Epidermal melanocyte (primary cell): ENCODE results near the gene ZBTB9.
A peak's percentile ranks its signal among the peaks of the same experiment; 100 is the strongest.

Source experiments
- DNase-seq: peaks from one replicate; pipeline ENCODE4 v3.0.0; 2011; ENCODE audit warnings: low spot score; ENCODE audit not compliant: insufficient read length

ZBTB9 gene, protein sequence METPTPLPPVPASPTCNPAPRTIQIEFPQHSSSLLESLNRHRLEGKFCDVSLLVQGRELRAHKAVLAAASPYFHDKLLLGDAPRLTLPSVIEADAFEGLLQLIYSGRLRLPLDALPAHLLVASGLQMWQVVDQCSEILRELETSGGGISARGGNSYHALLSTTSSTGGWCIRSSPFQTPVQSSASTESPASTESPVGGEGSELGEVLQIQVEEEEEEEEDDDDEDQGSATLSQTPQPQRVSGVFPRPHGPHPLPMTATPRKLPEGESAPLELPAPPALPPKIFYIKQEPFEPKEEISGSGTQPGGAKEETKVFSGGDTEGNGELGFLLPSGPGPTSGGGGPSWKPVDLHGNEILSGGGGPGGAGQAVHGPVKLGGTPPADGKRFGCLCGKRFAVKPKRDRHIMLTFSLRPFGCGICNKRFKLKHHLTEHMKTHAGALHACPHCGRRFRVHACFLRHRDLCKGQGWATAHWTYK

DNA sequence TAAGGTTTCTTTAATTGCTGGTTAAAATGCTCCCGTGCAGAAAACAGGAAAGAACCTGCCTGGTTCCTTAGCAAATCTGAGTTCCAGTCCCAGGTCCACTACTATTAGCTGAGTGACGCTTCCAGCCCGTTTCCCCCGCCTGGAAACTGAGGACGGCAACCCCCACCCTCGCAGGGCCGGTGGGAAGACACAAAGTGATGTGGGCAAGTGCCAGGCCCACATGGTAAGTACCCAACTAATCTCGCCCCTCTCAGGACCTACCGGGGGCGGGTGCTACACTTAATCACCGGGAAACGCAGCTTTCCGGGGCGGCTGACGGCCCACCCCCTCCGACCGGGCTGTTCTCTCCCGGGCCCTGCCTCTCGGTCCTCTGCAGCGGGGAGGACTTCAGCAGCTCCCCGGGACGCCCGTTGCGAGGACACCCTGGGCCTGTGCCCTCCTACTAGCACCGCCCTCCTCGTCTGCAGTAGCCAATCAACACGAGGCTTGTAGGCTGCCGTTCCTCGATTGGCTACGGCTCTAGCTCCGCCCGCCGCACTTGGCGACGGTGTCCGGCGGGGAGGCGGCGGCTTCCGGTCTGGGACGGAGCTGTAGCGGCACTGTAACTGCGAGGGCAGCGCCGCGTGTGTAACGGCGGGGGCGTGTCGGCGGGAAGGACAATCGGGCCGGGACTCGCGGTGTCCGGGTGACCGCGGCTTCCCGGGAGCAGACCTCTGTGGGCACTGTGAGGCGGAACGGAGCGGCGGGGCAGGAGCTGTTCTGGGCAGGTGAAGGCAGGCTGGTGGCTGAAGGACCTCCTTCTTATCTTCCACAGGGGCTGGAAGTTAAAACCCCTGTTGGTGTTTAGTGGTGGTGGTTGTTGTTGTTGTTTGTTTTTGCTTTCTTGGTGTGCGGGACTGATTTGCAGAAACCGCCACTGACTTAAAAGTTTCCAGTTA lies at the start of gene ZBTB9:
ZBTB9 (plus strand) TSS at position 568 of the 938 bp plus-strand sequence. CDS start 525 bp downstream, outside the sequence.
- peak; percentile 100 for DNase-seq

DNA sequence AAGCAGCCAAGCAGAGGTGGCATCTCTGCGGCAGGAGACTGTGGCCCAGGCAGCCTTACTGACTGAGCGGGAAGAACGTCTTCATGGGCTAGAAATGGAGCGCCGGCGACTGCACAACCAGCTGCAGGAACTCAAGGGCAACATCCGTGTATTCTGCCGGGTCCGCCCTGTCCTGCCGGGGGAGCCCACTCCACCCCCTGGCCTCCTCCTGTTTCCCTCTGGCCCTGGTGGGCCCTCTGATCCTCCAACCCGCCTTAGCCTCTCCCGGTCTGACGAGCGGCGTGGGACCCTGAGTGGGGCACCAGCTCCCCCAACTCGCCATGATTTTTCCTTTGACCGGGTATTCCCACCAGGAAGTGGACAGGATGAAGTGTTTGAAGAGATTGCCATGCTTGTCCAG lies 49.5 kb upstream of the ZBTB9 start:
- no peak for DNase-seq

DNA sequence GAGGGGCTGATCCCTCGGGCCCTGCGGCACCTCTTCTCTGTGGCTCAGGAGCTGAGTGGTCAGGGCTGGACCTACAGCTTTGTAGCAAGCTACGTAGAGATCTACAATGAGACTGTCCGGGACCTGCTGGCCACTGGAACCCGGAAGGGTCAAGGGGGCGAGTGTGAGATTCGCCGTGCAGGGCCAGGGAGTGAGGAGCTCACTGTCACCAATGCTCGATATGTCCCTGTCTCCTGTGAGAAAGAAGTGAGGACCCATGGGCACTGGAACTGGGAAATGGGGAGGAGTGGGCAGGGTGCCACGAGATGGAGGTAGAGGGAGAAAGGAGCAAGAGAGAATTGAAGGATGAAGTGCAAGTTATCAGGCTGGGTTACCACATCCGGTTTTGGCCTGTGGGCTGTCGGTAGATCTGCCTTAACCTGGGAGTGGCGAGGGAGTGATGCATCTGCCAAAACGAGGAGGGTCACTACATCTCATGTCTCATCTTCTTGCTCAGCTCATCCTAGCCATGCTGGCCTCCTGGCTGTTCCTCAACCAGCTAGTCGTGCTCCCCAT lies 48.9 kb upstream of the ZBTB9 start:
- no peak for DNase-seq

DNA sequence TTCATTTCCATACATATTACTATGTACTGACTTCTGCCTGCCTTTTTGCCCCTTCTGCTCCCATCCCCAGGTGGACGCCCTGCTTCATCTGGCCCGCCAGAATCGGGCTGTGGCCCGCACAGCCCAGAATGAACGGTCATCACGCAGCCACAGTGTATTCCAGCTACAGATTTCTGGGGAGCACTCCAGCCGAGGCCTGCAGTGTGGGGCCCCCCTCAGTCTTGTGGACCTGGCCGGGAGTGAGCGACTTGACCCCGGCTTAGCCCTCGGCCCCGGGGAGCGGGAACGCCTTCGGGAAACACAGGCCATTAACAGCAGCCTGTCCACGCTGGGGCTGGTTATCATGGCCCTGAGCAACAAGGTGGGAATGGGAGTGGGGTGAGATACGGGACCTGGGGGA lies 48.2 kb upstream of the ZBTB9 start:
- DNase-seq = no peak

DNA sequence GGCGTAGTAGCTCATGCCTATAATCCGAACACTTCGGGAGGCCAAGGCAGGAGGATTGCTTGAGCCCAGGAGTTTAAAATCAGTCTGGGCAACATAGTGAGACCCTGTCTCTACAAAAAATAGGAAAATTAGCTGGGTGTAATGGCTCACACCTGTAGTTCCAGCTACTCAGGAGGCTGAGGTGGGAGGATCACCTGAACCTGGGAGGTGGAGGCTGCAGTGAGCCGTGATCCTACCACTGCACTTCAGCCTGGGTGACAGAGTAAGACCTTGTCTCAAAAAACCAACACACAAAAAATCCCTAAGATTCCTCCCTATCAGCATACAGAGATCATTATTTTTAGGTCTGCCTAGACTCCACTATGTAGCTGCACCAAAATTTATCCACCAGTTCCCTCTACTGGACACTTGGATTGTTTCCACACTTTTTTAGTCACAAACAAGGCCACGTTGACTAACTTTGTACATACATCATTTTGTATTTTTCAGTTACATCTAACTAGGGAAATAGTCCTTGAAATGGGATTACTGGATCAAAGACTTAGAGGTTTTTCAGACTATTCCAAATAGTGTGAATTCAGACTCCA lies 47.2 kb upstream of the ZBTB9 start:
- DNase-seq = no peak

DNA sequence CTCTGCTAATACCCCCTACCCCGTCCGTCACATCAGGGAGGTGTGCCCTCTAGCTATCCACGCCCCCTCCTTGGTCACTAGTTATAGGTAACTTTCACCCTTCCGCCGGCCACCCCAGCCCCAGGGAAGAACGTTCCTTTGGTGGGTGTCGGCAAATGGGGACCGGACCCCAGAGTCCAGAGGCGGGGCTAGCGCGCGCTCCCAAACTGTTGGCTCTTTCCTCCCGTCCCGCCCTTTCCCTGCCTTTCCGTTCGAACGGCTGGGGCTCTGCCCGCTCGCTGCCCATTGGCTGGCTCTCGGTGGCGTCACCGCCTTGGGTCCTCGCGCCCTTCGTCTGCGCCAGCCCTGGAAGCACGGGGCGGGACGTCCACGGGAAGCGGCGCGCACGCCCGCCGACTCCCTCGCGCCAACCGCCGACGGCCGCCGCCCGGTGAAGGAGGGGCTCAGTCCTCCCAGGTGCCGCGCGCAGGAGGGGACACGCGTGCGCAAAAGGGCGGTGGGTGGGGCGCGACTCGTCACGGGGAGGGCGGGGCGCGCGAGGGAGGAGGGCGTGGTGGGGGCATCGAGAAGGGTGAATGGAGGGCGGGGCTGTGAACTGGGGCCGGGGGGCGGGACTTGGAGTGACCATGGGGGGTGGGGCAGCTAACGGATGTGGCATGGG lies 44.2 kb upstream of the ZBTB9 start:
- peak; percentile 97 for DNase-seq

DNA sequence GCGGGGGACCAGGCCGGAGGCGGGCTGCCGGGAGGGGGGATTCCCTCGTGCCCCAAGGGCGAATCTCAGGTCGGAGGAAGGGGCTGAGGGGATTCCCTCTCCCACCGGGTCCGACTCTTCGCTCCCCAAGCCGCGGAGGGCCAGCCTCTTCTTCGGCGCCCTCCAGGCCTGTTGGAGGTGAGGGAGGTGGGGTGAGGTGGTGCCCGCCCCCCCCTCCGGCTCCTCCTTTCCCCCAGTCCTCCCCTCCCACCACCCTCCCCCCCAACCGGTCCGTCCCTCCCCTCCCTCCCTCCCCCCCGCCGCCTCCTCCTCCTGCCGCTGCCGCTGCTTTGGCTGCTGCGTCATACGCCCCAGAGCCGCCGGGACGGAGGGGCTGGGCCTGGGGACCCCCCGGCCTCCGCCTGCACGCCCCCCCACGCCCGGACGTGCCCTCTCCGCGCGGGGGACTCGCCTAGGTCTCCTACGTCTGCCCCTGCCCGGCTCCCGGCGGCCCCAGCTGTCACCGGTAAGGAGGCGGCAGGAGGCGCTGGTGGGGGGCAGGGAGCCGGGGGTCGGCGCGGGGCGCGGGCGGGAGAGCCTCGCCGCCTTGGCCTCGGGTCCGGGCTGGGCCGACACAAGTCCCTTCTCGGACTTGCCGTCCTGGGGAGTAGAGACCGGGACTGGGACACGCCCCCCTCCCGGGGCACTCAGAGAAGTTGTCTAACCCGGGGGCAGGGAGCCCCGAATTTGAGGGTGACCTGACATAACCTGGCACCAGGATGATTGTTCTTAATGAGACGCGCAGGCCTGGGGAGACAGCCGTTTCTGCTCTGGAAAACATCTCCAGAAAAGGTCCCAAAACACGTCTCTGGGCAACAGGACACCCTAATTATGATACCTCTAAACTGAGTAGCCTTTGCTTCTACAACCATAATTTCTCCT lies 43.4 kb upstream of the ZBTB9 start, which contains the start of gene PHF1:
PHF1 (plus strand) TSS at position 304 of the 921 bp plus-strand sequence. CDS start 1,250 bp downstream, outside the sequence.
- DNase-seq = peak; percentile 79

DNA sequence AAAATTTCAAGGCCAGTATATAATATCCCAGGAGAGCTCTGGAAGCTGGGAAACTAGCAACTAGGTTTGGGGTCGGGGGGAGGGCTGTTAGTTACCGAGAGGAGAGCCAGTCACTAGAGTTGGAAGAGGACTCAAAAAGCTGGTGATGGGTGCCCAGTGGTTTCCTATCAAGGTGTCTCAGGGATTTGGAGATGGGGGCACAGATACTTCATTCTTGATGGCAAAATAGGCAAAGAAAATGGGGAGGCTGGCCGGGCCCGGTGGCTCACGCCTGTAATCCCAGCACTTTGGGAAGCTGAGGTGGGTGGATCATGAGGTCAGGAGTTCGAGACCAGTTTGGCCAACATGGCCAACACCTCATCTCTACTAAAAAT lies 42.8 kb upstream of the ZBTB9 start:
- no peak for DNase-seq

DNA sequence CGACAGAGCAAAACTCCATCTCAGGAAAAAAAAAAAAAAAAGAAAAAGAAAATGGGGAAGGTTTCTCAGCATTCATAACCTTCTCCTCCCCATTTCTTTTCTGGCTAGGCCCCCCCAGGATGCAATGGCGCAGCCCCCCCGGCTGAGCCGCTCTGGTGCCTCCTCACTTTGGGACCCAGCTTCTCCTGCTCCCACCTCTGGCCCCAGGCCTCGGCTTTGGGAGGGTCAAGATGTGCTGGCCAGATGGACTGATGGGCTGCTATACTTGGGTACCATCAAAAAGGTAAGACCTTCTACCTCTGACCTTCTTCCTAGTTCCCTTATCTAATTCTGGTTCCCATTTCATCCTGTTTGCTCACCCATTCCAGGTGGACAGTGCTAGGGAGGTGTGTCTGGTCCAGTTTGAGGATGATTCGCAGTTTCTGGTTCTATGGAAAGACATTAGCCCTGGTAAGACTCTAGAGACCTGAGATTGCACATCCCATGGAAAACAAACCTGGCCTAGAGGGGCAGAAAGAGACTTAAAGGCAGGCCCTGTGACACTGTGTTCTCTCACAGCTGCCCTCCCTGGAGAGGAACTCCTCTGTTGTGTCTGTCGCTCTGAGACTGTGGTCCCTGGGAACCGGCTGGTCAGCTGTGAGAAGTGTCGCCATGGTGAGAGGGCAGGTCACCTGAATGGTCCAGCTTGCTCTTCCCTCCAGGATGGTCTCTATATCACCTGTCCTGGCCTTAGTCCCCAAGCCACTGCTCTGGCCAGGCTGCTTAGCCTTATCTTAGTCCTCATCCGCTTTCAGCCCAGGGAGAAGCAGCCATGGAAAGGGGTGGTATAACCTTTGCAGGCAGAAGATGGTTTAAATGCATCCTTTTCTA lies 42.0 kb upstream of the ZBTB9 start:
- no peak for DNase-seq

DNA sequence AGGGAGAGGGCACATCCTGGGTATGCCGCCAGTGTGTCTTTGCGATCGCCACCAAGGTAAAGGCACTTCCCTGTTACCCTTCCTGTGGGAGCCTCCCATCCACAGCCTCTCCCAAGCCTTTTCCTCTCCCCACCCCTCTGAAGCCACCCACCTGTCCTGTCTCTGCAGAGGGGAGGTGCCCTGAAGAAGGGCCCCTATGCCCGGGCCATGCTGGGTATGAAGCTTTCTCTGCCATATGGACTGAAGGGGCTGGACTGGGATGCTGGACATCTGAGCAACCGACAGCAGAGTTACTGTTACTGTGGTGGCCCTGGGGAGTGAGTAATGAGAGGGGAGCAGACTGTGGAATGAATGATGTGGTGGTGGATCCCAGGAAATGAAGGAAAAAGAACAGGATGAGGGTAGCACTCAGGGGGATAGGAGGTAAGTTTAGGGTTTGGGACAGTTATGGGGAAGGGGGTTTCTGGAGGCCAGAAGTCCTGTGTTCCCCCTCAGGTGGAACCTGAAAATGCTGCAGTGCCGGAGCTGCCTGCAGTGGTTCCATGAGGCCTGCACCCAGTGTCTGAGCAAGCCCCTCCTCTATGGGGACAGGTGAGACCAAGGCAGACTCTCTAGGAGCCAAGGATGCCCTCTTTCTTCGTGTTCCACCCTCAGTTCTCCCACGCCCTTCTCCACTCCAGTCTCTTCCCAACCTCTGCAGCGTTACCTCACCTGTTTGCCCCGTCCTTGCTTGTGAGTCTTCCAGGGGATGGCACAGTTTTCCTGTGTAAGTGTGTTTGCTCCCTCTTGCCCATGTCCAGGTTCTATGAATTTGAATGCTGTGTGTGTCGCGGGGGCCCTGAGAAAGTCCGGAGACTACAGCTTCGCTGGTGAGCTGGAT lies 40.9 kb upstream of the ZBTB9 start:
- DNase-seq = no peak

DNA sequence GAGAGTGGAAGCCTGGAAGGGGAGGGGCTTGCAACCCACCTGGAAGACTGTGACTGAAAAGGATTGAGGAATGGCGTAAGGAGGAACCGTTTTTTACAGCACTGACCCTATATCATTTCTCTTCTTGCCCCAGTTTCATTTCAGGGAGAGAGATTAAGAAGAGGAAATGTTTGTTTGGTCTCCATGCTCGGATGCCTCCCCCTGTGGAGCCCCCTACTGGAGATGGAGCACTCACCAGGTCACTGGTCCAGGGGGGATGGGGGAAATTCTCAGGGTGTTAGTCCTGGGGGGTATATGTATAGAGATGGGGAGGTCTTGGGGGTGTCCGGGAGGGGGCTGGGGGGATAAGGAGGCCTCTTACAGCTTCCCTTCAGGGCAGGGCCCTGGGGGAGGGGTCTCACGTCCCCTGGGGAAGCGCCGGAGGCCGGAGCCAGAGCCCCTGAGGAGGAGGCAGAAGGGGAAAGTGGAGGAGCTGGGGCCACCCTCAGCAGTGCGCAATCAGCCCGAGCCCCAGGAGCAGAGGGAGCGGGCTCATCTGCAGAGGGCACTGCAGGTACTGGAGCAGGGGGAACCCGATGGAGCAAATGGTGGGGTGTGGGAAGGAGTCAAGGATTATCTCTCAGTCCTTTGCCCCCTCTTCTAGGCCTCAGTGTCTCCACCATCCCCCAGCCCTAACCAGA lies 39.6 kb upstream of the ZBTB9 start:
- no peak for DNase-seq

DNA sequence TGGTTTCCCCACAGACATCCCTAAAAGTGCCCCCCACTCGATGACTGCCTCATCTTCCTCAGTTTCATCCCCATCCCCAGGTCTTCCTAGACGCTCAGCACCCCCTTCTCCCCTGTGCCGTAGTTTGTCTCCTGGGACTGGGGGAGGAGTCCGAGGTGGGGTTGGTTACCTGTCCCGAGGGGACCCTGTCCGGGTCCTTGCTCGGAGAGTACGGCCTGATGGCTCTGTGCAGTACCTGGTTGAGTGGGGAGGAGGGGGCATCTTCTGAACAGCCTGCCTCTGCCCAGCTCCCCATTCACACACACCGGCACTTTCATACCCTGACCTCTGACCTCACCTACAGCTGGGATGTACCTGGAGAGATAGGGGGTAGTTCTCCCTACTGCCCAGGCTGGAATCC lies 38.5 kb upstream of the ZBTB9 start:
- DNase-seq = no peak

DNA sequence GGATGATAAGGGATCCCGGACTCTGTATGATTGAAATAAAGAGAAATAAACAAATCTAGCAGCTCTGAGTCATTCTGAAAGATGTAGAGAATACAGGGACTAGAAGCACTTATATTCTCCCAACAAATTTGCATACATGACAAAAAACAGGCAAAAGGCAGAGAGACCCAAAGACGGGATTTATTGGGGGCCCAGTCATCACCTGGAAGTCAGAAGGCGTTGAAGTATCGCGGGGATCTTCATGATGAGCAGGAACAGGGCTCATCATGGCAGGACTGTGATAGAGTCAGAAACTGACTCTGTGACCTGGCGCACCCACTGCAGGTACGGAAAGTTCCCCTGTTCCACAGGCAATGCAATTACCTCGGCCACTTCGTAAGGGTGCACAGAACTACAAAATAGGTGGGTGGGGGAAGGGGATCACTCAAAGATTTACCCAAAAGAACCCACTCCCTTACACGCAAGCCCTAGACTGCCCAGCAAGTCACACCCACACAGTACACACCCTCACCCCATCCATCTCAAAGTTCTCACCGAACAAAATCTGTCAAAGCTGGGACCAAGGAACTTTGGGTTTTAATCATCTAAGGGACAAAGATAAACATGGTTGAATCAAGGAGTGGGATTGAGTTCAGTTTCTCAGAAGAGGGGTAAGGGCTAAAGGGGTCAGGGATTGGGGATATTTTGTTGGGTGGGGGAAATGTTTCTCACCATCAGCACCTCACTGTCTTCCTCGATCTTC lies 37.8 kb upstream of the ZBTB9 start:
- DNase-seq = no peak

DNA sequence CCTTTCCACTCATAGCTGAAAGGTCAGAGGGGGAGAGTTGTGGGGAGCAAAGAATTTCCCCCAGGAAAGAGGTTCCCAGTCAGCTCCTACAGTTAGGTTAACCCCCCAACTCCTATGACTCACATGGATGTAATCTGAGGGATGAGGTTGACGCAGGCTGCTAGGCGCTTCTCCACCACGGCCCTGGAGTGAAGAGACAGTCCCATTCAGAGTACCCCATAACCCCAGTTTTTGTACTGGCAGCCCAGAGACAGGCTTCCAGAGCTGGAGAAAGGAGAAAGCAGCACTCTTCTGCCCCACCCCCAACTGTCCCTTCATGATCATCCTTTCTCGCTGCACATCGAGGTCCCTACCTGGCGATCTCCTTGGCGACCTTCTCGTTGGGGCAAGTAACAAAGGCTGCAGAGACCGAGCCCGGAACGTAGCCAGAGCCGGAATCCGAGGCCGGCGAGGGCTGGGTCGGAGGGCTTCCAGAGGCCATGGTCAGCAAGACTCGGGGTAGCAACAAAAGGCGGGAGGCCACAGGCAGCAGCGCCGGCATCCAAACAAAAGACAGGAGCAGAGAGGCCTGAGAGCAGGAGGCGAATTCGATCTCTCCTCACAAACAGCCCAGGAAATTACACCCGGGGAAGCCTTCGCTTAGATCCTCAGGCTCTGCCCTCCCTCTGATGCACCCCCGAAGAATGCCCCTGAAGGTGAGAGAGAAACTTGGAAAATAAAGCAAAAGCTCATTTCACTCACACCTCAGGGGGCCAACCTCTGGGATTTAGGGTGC lies 37.1 kb upstream of the ZBTB9 start:
- no peak for DNase-seq

DNA sequence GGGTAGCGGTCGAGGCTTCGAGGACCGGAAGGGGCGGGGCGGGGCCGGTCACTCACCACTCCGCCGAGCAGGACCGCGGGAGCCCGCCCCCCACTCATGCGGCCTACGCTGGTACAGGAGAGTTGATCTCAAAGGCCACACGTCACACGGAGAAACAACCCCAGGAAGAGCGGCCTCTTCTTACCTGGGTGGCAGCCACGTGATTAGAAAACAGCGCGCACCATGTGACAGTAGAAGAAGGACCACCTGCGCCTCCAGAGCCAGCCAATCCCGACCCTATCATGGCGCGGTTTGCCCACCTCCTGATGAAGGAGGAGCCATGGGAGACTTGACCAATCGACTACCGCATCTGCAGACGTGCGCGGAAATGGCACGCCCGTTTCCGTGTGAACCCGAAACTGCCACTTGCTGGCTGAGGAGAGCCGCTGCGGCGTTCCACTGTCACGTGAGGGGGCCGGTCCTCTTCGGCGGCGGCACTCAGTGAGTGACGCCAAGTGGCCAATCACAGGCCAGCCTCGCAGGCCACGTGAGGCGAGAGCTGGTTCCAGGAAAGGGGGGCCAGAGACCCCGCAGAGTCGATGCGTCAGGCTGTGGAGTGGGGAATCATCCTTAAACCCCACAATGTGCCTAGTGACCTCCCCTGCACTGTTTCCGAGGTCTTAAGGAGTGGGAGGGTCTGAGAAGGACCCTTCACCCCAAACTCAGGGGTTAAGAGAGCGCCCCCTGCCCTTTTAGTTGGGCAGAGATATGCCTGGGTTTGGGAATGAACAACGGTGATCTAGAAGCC lies 36.3 kb upstream of the ZBTB9 start, which contains the start of gene CUTA:
CUTA (minus strand) TSS at position 205 of the 787 bp plus-strand sequence; CDS start at position 98, 107 bp downstream.
- DNase-seq = peak; percentile 95
